Dermis blood vessel endothelial cell (primary cell): ENCODE data around the gene OR2V1. TPM values are rescaled to one million over a fixed set of nuclear protein-coding genes. Genes with fewer than 3 reads are reported as not detected.
"Not testable (repeated sequence)": the region's sequence is repeated elsewhere in the genome, so short reads cannot be mapped to it uniquely, and the experiment has no call there.

ENCODE experiments used
- DNase-seq: peaks from one replicate; pipeline ENCODE4 v3.0.0; 2010
- total RNA-seq: library from RNA; depleted of rRNA; stranded (reverse); fragments of >200 nt; gene quantifications from 2 replicates; pipeline ENCODE4 v1.2.3, GENCODE V29; 2014

OR2V1 gene
- total RNA-seq = not detected in 2 replicates

GRCh38 chr5:181130832-181131496 lies at the start of gene OR2V1:
TSS of gene OR2V1 (minus strand) at chr5:181131169. CDS start at chr5:181125304, 5,865 bp downstream.
- DNase-seq = no peak

GRCh38 chr5:181177559-181177958 lies 46.6 kb upstream of the OR2V1 start:
- DNase-seq = not testable (repeated sequence)

- DNase-seq = no peak
These were observed 45.4 kb upstream of the OR2V1 start for GRCh38 chr5:181176254-181176952.

- DNase-seq = peak; percentile 59
These were observed 42.7 kb upstream of the OR2V1 start for GRCh38 chr5:181173420-181174342.

GRCh38 chr5:181173027-181173419 lies 42.1 kb upstream of the OR2V1 start:
- peak; percentile 52 for DNase-seq

- no peak for DNase-seq
These were observed 40.8 kb upstream of the OR2V1 start for GRCh38 chr5:181171782-181172181.

GRCh38 chr5:181170996-181171395 lies 40.0 kb upstream of the OR2V1 start:
- DNase-seq = no peak

GRCh38 chr5:181170237-181170825 lies 39.4 kb upstream of the OR2V1 start:
- DNase-seq = no peak

- peak; percentile 76 for DNase-seq
These were observed 38.7 kb upstream of the OR2V1 start for GRCh38 chr5:181169459-181170236.

GRCh38 chr5:181168595-181169118 lies 37.7 kb upstream of the OR2V1 start:
- no peak for DNase-seq

GRCh38 chr5:181167814-181168488 lies 37.0 kb upstream of the OR2V1 start:
- peak; percentile 51 for DNase-seq

- no peak for DNase-seq
These were observed 36.1 kb upstream of the OR2V1 start for GRCh38 chr5:181166812-181167733.

- no peak for DNase-seq
These were observed 33.3 kb upstream of the OR2V1 start for GRCh38 chr5:181164076-181164952.

- DNase-seq = no peak
These were observed 32.6 kb upstream of the OR2V1 start for GRCh38 chr5:181163487-181164075.

- DNase-seq = no peak
These were observed 30.7 kb upstream of the OR2V1 start for GRCh38 chr5:181161534-181162175.

GRCh38 chr5:181160755-181161533 lies 30.0 kb upstream of the OR2V1 start:
- peak; percentile 67 for DNase-seq

GRCh38 chr5:181160152-181160754 lies 29.3 kb upstream of the OR2V1 start:
- peak; percentile 41 for DNase-seq
